Right lobe of liver (tissue), 4 donors: ENCODE results near the gene SSC5D.

ENCODE experiments used
- POLR2A ChIP-seq: fragments of 450-650 bp; IDR thresholded peaks from one replicate; pipeline ENCODE4 v1.6.1; 2017; ENCODE audit warnings: antibody characterized with exemption, mild to moderate bottlenecking
- TF ChIP-seq, protein P1 (sequence below), 4 donors: fragments of 200-600 bp in 3 of 4; fragments of 450-650 bp in 1 of 4; IDR thresholded peaks; one replicate each; pipeline versions ENCODE4 v1.5.1 to v1.8.0; 2016 to 2022; ENCODE audit warnings: antibody characterized with exemption in 4 of 4, mild to moderate bottlenecking in 2 of 4
- donor health status: DM: no; HTN: no; CAD: no.
- donor health status: DM: no; HTN: no; CAD: no.
- donor health status: DM: no; HTN: yes; CAD: no.

DNA sequence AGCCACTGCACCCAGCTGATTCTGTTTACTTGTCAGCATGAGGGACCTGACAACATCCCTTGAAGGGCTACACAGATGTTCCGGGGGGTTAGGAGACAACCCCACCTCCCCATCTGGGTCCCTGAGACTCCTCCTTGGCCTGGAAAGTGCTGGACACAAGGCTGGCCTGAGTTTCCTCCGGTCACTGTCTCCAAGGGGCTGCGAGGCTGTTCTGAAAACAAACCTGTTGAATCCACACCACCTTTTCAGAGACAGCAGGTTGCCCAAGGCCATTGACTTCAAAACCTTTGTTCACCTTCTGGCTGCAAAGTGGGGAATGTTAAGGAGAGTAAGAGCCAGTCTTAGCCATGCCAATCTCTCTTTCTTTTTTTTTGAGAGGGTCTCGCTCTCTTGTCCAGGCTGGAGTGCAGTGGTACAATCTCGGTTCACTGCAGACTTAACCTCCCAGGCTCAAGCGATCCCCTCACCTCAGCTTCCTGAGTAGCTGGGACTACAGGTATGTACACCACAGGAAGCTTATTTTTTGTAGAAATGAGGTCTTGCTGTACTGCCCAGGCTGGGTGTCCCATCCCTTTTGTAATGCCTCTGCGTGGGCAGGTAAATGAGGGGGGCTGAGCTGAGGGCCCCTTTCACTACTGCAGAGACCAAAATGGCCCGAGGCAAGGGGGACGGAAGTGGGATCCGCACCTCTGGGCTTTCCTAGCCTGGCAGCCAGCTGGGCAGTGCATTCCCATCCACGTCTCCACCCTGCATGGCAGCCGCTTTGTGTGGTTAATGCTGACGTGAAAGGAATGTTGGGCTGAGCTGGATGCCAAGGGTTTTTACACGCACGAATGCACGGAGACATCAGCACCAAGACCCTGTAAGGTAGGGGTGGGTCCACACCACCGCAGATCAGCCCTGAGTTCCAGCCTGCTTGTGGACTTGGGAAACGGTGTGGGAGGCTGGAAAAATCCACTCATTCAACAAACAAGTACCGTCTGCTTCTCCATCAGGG lies 13.7 kb upstream of the SSC5D start:
- TF ChIP-seq, protein P1, sequence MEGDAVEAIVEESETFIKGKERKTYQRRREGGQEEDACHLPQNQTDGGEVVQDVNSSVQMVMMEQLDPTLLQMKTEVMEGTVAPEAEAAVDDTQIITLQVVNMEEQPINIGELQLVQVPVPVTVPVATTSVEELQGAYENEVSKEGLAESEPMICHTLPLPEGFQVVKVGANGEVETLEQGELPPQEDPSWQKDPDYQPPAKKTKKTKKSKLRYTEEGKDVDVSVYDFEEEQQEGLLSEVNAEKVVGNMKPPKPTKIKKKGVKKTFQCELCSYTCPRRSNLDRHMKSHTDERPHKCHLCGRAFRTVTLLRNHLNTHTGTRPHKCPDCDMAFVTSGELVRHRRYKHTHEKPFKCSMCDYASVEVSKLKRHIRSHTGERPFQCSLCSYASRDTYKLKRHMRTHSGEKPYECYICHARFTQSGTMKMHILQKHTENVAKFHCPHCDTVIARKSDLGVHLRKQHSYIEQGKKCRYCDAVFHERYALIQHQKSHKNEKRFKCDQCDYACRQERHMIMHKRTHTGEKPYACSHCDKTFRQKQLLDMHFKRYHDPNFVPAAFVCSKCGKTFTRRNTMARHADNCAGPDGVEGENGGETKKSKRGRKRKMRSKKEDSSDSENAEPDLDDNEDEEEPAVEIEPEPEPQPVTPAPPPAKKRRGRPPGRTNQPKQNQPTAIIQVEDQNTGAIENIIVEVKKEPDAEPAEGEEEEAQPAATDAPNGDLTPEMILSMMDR (IDR thresholded peaks at IDR 0.05), result no peak
- no peak for TF ChIP-seq POLR2A
